Ramos (cell line): ENCODE data around the gene CDKN3.
"Not testable (repeated sequence)": the region's sequence is repeated elsewhere in the genome, so short reads cannot be mapped to it uniquely, and the experiment has no call there.

ENCODE experiments used
- in situ Hi-C: fragments of 300-500 bp; cut with MboI; formaldehyde crosslinking; loops from one replicate; pipeline ENCODE4 v1.14.3; 2022; ENCODE audit warnings: low sequenced_read_pairs; ENCODE audit not compliant: unreplicated experiment

The CDKN3 gene

DNA sequence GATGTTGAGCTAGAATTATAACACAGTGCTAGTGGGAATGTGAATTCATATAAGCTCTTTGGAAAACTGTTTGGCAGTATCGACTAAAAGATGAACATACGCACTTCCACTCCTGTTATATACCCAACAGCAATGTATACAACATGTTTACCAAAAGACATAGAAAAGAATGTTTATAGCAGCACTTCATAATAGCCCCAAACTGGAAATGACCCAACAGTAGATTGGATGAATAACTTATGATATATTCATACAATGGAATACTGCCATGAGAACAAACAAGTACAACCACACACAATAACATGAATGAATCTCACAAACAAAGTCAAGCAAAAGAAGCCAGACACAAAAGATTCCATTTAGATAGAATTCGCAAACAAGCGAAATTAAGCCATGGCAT lies 28.5 kb upstream of the CDKN3 start:
- in situ Hi-C loops, result no loop called here

DNA sequence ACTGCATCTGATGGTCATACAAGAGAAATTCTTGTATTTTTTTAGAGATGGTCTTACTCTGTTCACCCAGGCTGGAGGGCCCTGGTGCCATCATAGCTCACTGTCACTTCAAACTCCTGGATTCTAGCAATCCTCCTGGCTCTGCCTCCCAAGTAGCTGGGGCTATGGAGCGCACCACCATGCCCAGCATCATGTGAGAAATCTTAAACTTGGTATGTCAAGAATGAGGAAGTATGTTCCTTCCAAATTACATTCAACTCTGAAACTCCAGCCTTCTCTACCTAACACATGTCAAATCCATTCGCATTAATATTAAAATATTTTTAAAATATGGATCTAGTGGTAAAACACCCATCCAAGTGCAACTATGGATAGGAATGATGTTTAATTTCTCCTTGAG lies 27.5 kb upstream of the CDKN3 start:
- in situ Hi-C loops, result no loop called here

DNA sequence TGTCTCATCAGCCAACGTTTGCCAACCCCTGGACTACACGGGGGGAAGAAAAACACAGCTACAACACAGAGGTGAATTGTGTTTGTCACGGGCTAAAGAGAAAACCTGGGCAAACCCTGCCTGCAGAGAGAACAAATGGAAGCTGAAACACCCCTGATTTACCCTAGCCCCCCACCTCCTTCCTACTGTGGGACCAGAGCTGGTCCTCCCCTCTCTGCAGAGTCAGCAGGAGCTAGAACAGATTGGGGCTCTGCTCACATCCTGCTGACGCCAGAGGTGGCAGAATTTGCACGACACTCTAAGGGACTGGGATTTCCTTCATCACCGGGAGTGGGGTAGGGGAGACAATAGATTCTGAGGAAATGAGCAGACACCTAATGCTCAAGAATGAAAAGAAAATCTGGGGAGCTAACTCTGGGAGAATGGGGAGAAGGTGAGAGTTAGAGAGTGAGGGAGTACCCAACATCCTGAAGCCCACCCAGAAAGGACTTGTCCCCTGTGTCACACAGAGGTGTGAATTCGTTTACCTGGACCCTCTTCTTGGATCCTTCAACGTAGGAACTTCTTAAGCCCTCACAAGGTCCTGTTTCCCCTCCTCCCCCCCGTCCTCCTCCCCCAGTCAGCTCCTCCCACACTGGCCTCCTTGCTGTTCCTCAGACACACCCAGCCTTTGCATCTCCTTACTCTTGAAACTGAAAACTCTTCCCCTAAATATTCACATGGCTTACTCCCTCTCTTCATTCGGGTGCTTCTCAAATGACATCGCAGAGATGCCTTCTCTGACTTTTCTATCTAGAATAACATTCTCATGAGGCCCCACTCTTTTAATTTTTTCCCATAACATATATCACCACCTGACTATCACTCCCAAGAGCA lies 26.2 kb upstream of the CDKN3 start:
- in situ Hi-C loops, result no loop called here

DNA sequence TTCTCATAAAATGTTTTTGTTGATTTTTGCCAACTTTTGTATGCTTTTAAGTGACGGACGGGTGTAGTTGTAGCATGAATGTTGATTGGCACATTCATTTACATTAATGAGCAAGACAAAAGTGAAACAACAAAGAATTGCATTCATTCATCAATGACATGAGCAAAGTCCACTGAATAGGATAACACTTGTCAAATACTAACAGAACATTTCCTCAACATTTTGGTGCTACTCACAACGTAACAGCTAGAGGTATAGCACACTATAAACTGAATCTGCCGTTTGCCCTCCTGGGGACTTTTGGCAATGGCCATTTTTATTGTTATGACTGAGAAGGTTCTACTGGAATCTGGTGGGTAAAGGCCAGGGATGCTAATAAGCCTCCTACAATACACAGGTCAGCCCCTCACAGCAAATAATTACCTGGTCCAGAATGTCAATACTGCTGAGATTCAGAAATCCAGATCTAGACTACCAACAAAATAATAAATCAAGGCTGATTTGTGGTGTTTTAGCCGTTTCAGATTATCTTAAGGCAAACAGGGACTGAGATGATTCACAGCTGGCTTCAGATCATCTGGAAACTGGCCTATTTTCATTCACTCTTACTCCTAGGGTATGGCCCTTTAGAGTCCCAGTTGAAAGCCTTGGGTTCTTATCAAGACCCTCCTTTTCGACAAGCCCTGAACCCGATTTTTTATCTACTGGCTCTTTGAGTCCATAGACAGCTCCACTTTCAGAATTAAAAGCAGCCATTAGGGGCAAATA lies 22.5 kb upstream of the CDKN3 start:
- in situ Hi-C loops, result no loop called here

DNA sequence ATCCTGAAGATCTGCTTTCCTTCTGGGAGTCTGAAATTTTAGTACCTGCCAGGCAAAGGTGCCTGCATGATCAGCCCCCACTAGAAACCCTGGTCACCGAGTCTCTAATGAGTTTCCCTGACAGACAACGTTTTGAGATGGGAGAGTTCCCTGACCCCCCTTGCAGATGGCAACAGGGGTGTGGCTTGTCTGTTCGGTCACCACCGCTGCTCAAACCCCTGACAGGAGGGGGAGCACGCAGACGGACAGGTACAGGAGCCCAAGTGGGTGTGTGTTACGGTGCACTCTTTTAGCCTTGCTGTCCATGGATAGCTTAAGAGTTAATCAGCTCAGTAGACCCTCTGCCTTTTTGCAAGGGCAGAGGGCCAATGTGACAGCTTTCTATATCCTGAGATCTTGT lies 19.3 kb upstream of the CDKN3 start:
- in situ Hi-C loops, result no loop called here

DNA sequence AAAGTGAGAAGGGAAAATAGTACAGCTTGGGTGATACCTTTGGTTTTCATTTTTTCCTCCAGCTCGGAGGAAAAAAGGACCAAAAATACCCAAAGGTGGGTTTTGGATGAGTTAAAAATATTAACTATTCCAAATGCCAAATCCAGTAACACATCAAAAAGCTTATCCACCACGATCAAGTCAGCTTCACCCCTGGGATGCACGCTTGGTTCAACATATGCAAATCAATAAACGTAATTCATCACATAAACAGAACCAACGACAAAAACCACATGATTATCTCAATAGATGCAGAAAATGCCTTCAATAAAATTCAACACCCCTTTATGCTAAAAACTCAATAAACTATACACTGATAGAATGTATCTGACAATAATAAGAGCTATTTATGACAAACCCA lies 17.9 kb upstream of the CDKN3 start:
- in situ Hi-C loops, result not testable (repeated sequence)

DNA sequence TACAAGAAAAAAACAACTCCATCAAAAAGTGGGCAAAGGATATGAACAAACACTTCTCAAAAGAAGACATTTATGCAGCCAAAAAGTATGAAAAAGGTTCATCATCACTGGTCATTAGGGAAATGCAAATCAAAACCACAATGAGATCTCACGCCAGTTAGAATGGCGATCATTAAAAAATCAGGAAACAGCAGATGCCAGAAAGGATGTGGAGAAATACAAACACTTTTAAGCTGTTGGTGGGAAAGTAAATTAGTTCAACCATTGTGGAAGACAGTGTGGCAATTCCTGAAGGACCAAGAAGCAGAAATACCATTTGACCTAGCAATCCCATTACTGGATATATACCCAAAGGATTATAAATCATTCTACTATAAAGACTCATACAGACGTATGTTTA lies 16.2 kb upstream of the CDKN3 start:
- in situ Hi-C loops, result not testable (repeated sequence)

DNA sequence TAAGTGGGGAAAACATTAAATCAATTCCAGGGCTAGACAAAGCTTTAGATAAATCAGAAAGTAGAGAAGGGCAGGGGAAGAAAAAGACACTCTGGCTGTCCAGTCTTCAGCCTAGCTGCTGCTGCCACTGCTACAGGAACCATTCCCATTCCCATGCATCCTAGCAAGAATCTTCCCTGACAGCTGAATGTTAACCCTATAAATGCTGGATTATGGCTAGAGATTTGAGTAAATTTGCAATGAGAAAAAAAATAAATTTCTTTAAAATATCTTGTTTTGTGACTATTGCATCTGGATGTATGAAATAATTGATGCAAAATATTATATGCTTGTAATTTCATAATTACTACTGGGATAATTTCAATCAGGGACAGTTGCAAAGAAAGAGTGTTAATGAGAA lies 15.0 kb upstream of the CDKN3 start:
- in situ Hi-C loops, result no loop called here

DNA sequence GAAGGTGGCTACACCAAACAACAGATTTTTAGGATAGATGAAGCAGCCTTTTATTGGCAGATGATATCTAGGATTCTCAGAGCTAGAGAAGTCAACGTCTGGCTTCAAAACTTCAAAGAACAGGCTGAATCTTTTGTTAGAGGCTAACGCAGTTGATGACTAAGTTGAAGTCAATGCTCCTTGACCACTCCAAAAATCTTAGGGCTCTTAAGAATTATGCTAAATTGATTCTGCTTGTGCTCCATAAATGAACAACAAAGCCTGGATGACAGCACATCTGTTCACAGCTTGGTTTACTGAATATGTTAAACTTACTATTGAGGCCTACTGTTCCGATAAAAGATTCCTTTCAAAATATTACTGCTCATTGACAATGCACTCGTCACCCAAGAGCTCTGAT lies 13.0 kb upstream of the CDKN3 start:
- in situ Hi-C loops, result no loop called here

DNA sequence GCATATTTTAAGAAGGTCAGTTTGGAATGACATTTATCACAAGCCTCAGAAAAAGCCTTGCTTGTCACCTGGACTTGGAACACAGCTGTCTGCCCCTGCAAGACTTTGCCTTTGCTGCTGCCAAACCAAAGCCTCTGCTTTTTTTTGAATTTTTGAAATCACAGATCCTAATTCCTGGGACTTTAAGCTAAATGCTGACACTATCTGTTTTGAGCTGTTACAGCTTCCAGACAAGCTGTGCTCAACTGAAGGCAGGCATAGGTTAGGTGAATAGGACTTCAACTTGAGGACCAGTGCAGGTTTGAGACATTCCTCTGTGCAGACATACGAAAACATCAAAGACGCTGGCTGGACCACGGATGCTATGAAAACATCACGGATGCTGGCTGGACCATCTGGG lies 11.3 kb upstream of the CDKN3 start:
- in situ Hi-C loops, result no loop called here

DNA sequence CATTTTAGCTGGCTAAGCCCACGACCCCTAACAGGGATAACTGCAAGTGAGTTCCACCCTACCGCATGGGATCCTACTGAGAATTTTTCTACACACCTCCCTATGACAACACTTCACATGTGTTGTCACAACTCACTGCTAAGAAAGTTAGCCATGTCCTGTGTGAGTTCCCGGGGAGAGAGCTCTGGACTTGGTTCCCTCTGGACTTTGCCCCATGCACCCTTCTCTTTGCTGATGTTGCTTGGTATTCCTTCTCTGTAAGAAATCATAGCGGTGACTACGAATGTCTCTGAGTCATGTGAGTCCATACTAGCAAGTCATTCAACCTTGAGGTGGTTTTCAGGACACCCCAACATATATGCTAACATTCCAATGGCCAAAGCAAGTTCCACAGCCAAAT lies 9.5 kb upstream of the CDKN3 start:
- in situ Hi-C loops, result no loop called here

DNA sequence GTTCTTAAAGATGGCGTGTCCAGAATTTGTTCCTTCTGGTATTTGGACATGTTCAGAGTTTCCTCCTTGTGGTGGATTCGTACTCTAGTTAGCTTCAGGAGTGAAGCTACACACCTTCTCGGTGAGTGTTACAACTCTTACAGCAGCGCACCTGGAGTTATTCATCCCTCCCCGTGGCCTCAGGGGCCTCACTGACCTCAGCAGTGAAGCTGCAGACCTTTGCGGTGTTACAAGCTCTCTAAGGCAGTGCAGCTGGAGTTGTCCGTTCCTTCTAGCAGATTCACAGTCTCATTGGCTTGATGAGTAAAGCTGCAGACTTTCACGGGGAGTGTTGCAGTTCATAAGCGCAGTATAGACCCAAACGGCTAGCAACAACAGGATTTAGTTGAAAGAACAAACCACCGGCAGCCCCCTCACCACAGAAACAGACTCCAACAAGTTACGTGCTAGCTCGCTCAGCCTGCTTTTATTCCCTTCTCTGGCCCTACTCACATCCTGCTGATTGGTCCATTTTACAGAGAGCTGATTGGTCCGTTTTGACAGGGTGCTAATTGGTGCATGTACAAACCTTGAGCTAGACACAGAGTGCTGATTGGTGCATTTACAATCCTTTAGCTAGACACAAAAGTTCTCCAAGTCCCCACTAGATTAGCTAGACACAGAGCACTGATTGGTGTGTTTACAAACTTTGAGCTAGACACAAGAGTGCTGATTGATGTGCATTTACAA lies 4.5 kb upstream of the CDKN3 start:
- in situ Hi-C loops, result no loop called here

DNA sequence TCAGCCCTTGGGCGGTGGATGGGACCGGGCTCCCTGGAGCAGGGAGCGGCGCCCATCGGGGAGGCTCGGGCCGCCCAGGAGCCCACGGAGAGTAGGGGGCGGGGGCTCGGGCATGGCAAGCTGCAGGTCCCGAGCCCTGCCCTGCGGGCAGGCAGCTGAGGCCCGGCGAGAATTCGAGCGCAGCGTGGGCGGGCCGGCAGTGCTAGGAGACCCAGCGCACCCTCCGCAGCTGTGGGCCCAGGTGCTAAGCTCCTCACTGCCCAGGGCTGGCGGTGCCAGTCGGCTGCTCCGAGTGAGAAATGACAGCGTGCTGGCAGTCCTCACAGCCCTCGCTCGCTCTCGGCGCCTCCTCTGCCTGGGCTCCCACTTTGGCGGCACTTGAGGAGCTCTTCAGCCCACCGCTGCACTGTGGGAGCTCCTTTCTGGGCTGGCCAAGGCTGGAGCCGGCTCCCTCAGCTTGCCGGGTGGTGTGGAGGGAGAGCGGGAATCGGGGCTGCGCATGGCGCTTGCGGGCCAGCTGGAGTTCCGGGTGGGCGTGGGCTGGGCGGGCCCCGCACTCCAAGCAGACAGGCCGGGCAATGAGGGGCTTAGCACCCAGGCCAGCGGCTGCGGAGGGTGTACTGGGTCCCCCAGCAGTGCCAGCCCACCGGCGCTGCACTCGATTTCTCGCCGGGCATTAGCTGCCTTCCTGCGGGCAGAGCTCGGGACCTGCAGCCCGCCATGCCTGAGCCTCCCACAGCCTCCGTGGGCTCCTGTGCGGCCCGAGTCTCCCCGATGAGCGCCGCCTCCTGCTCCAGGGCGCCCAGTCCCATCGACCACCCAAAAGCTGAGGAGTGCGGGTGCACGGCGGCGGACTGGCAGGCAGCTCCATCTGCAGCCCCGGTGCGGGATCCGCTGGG lies 3.6 kb upstream of the CDKN3 start:
- in situ Hi-C loops, result not testable (repeated sequence)

DNA sequence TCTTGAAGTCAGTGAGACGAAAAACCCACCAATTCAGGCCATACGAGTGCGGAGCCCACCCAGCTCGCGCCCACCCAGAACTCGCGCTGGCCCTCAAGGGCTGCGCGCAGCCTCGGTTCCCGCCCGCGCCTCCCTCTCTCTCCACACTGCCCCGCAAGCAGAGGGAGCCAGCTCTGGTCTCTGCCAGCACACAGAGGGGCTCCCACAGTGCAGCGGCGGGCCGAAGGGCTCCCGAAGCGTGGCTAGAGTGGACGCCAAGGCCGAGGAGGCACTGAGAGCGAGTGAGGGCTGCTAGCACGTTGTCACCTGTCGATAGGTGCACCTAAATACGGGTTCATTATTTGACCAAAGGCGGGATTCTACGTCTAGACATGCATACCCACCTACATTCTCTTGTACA lies 2.2 kb upstream of the CDKN3 start:
- in situ Hi-C loops, result no loop called here

DNA sequence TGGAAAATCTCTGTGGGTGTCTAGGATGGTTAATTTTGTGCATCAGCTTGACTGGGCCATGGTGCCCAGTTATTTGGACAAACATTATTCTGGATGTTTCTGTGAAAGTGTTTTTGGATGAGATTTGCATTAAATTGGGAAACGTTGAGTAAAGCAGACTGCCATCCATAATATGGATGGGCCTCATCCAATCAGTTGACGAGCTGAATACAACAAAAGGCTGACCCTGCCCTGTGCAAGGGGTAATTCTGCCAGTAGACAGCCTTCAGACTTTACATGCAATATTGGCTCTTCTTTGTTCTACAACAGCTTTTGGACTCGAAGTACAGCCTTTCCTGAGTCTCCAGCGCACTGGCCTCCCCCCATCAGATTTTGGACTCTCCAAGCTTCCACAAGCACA lies 1.5 kb upstream of the CDKN3 start:
- in situ Hi-C loops, result no loop called here

DNA sequence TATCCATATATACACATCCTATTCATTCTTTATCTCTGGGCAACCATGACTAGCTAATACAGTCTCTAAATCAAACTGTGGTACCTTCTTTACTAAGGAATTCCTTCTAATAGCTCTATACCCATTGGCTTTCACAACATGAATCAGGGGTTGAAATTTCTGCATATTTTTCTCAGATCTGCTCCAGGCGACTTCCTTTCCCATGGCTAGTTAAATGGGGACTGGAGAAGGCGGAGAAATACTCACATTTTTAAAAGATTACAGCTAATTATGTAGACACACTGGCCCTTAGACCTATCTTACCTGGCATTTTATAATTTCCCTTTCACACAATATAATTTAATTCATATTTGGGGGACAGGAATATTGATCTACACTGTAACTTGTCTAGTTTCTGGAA lies 1.1 kb upstream of the CDKN3 start:
- in situ Hi-C loops, result no loop called here

DNA sequence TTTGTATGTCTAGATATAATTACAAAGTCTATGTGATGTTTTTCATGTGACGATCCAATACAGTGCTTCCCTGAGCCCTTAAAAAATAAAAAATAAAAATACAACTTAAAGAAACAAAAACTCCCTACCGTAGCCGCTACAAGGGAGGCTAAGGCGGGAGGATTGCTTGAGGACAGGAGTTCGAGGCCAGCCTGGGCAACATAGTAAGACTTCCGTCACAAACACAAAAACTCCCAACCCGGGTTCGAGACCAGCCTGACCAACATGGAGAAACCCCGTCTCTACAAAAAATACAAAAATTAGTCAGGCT lies 669 bp upstream of the CDKN3 start:
- in situ Hi-C loops, result no loop called here

DNA sequence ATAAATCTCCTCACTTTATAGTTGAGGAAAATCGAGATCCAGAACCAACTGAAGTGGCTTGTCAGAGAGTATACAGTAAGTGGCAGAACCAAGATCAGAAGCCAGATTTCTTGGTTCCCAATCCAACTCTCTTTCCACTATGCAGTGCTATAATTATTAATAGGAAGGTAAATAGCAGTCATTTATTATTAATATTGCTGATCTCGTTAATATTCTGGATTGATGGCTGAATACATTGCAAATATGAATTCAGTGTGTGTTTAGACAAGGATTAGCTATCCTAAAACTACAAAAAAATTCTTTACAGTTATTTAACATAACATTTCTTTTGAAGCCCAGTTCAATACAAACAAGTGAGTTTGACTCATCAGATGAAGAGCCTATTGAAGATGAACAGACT lies 2.8 kb downstream of the CDKN3 start:
- in situ Hi-C loops, result no loop called here

DNA sequence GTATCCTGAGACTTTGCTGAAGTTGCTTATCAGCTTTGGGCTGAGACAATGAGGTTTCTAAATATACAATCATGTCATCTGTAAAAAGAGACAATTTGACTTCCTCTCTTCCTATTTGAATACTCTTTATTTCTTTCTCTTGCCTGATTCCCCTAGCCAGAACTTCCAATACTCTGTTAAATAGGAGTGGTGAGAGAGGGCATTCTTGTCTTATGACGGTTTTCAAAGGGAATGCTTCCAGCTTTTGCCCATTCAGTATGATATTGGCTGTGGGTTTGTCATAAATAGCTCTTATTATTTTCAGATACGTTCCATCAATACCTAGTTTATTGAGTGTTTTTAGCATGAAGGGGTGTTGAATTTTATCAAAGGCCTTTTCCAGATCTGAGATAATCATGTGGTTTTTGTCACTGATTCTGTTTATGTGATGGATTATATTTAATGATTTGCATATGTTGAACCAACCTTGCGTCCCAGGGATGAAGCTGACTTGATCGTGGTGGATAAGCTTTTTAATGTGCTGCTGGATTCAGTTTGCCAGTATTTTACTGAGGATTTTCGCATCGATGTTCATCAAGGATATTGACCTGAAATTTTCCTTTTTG lies 6.7 kb downstream of the CDKN3 start:
- in situ Hi-C loops, result not testable (repeated sequence)

DNA sequence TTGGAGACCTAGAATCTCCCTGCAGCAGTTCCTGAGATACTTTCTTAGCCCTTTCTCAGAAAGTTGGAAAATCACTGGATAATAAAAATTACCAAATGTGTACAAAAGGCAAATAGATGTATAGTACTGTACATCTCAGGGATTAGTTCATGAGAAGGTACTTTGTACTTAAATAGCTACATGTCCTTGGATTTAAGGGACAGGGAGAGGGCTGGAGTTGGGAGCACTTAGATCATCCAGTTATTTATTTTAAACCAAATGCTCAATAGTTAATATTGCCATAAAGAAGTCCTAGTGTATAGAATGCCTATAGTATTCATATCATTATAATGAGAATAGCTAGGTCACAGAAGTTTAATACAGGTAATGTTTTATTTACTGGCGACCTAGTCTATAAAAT lies 13.4 kb downstream of the CDKN3 start:
- in situ Hi-C loops, result no loop called here
